ENCODE data around the gene GPR132. TPM values are rescaled to one million over a fixed set of nuclear protein-coding genes. Genes with fewer than 3 reads are reported as not detected.

The GPR132 gene
- total and polyA plus RNA-seq, 3 experiments from 2014 or later = 34.9 to 52.0 (median 51.3) TPM

- Mint-ChIP-seq H3K27me3 (no peaks in the 10 kb centered on the region), H3K4me3 (peak overlapping the region in 5 of 7 donors; percentile 7 to 81 (median 52)), H3K36me3 (peaks cover 0 to 1% (median 0%) of the 10 kb centered on the region in 3 donors), H3K9me3 (no peaks in the 10 kb centered on the region), H3K4me1 (peaks cover 12 to 47% (median 13%) of the 10 kb centered on the region in 3 donors), H3K27ac (peak overlapping the region in 7 of 8 donors; percentile 36 to 87 (median 58))
- Histone ChIP-seq H3K36me3 (ENCODE audit: insufficient read depth, low read length) (no peaks in the 10 kb centered on the region), H3K27ac (ENCODE audit: low read depth, low read length) (no peak overlapping the region), H3K27me3 (ENCODE audit: insufficient read depth, low read length, poor library complexity, severe bottlenecking) (no peaks in the 10 kb centered on the region), H3K9me3 (ENCODE audit: low read length) (no peaks in the 10 kb centered on the region), H3K4me3 (ENCODE audit: low read length) (no peak overlapping the region), H3K4me1 (ENCODE audit: insufficient read depth, low read length) (peaks cover 35% of the 10 kb centered on the region)
- ChIA-PET CTCF (interaction anchor here (0.6 to 9.0 kb wide), 26 partner anchors 9 to 390 kb away, joined by 3 to 153 read pairs (median 3); partner anchors contain the start of genes BRF1, BTBD6, GPR132 and PACS2), POLR2A (interaction anchor here (0.6 kb wide), 1 partner anchor 11 kb away, joined by 9 read pairs; no protein-coding TSS in a partner anchor)
- peak; percentile 72 to 87 (median 79) for DNase-seq
Observed at GRCh38 chr14:105090493-105091053, 25.3 kb upstream of the GPR132 start.

DNA sequence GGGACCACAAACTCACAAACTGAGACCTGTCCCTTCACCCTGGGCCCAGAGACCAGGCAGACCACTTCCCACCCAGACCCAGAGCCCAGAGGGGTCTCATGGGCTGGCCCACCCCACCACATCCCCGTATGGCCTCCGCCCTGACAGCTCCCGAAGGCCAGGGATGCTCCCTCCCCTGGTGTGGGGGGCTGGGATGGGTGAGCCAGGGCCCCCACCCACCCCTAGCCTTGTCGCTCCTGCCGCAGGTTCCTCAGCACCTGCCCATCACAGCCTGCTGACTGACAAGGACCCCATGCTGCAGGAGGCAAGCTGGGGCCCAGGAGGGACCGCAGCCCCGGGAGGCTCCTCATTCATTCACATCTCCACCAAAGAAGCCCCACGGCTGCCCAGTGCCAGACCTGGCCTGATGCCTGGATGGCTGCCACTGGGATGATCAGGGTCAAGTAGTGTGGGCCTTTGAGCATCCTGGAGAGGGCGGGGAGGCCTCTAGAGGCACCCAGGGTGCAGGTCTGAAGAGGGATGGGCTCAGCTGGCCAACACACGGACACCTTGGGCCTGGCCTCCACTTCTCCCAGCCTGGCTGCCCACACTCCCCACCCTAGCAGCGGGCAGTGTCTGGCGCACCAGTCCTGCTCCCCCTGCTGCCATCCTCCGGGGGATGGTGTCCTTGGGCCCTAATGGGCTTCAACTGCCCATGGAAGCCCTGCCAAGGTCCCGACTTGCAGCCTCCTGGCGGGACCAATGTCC is 24.7 kb upstream of the GPR132 start:
- Mint-ChIP-seq H3K36me3 (peaks cover 0 to 1% (median 0%) of the 10 kb centered on the region in 3 donors), H3K4me1 (peaks cover 12 to 47% (median 13%) of the 10 kb centered on the region in 3 donors), H3K4me3 (peak overlapping the region in 2 of 7 donors; percentile 52 to 81), H3K27ac (peak overlapping the region in 1 of 8 donors; percentile 58), H3K27me3 (no peaks in the 10 kb centered on the region), H3K9me3 (no peaks in the 10 kb centered on the region)
- no peak overlapping the region for H3K27ac ChIP-seq (ENCODE audit: low read depth, low read length)
- ChIA-PET POLR2A (interaction anchor here (0.5 kb wide), 1 partner anchor 105 kb away, joined by 3 read pairs; no protein-coding TSS in a partner anchor), CTCF (interaction anchor here (0.6 to 9.0 kb wide), 23 partner anchors 8 to 391 kb away, joined by 3 to 153 read pairs (median 3); partner anchors contain the start of genes BRF1, BTBD6, GPR132 and PACS2)
- peaks cover 36% of the 10 kb centered on the region for H3K4me1 ChIP-seq (ENCODE audit: insufficient read depth, low read length)
- H3K27me3 ChIP-seq (ENCODE audit: insufficient read depth, low read length, poor library complexity, severe bottlenecking) = no peaks in the 10 kb centered on the region
- no peaks in the 10 kb centered on the region for H3K9me3 ChIP-seq (ENCODE audit: low read length)
- no peaks in the 10 kb centered on the region for H3K36me3 ChIP-seq (ENCODE audit: insufficient read depth, low read length)
- no peak overlapping the region for H3K4me3 ChIP-seq (ENCODE audit: low read length)
- no peak for DNase-seq

- H3K36me3 ChIP-seq (ENCODE audit: insufficient read depth, low read length) = no peaks in the 10 kb centered on the region
- H3K27ac Mint-ChIP-seq = peak overlapping the region in 2 of 8 donors; percentile 14 to 38
- no peaks in the 10 kb centered on the region for H3K27me3 ChIP-seq (ENCODE audit: insufficient read depth, low read length, poor library complexity, severe bottlenecking)
- no peaks in the 10 kb centered on the region for H3K9me3 Mint-ChIP-seq
- H3K27ac ChIP-seq (ENCODE audit: low read depth, low read length) = no peak overlapping the region
- H3K4me3 ChIP-seq (ENCODE audit: low read length) = no peak overlapping the region
- H3K27me3 Mint-ChIP-seq = no peaks in the 10 kb centered on the region
- H3K4me1 Mint-ChIP-seq = peaks cover 6 to 41% (median 13%) of the 10 kb centered on the region in 3 donors
- DNase-seq = no peak
- H3K4me1 ChIP-seq (ENCODE audit: insufficient read depth, low read length) = peaks cover 31% of the 10 kb centered on the region
- ChIA-PET POLR2A (no interaction called here), CTCF (interaction anchor here (0.9 to 9.0 kb wide), 7 partner anchors 14 to 267 kb away, joined by 3 to 153 read pairs (median 7); partner anchors contain the start of genes BTBD6 and GPR132)
- no peaks in the 10 kb centered on the region for H3K9me3 ChIP-seq (ENCODE audit: low read length)
- peak overlapping the region; percentile 45 to 92 (median 67) for H3K4me3 Mint-ChIP-seq
- H3K36me3 Mint-ChIP-seq = peaks cover 0 to 1% (median 0%) of the 10 kb centered on the region in 3 donors
Observed at GRCh38 chr14:105088812-105089745, 23.8 kb upstream of the GPR132 start.

GRCh38 chr14:105087963-105088811 is 23.0 kb upstream of the GPR132 start:
- Mint-ChIP-seq H3K4me1 (peaks cover 5 to 37% (median 15%) of the 10 kb centered on the region in 3 donors), H3K4me3 (peak overlapping the region; percentile 71 to 93 (median 78)), H3K9me3 (no peaks in the 10 kb centered on the region), H3K27me3 (no peaks in the 10 kb centered on the region), H3K27ac (peak overlapping the region in 2 of 8 donors; percentile 14), H3K36me3 (peaks cover 0 to 1% (median 0%) of the 10 kb centered on the region in 3 donors)
- DNase-seq = no peak
- Histone ChIP-seq H3K27me3 (ENCODE audit: insufficient read depth, low read length, poor library complexity, severe bottlenecking) (no peaks in the 10 kb centered on the region), H3K36me3 (ENCODE audit: insufficient read depth, low read length) (no peaks in the 10 kb centered on the region), H3K27ac (ENCODE audit: low read depth, low read length) (no peak overlapping the region), H3K4me3 (ENCODE audit: low read length) (no peak overlapping the region), H3K4me1 (ENCODE audit: insufficient read depth, low read length) (peaks cover 27% of the 10 kb centered on the region), H3K9me3 (ENCODE audit: low read length) (no peaks in the 10 kb centered on the region)
- ChIA-PET CTCF (interaction anchor here (1.1 to 9.0 kb wide), 8 partner anchors 11 to 264 kb away, joined by 3 to 153 read pairs (median 7); partner anchors contain the start of gene GPR132), POLR2A (interaction anchor here (0.7 to 4.2 kb wide), 4 partner anchors 21 to 264 kb away, joined by 3 to 34 read pairs (median 3); partner anchors contain the start of gene GPR132)

- H3K4me3 ChIP-seq (ENCODE audit: low read length) = peak overlapping the region; percentile 67
- H3K4me1 ChIP-seq (ENCODE audit: insufficient read depth, low read length) = peaks cover 21% of the 10 kb centered on the region
- POLR2A ChIA-PET = interaction anchor here (0.7 to 4.2 kb wide), 8 partner anchors 13 to 265 kb away, joined by 3 to 34 read pairs (median 4); partner anchors contain the start of gene GPR132
- CTCF ChIA-PET = interaction anchor here (0.7 to 9.0 kb wide), 15 partner anchors 12 to 265 kb away, joined by 3 to 153 read pairs (median 6); partner anchors contain the start of genes CLBA1 and GPR132
- H3K4me3 Mint-ChIP-seq = peak overlapping the region; percentile 78 to 93 (median 81)
- no peaks in the 10 kb centered on the region for H3K9me3 ChIP-seq (ENCODE audit: low read length)
- no peaks in the 10 kb centered on the region for H3K9me3 Mint-ChIP-seq
- peaks cover 0 to 1% (median 0%) of the 10 kb centered on the region in 3 donors for H3K36me3 Mint-ChIP-seq
- H3K27me3 ChIP-seq (ENCODE audit: insufficient read depth, low read length, poor library complexity, severe bottlenecking) = no peaks in the 10 kb centered on the region
- no peak for DNase-seq
- no peaks in the 10 kb centered on the region for H3K36me3 ChIP-seq (ENCODE audit: insufficient read depth, low read length)
- peak overlapping the region; percentile 47 for H3K27ac ChIP-seq (ENCODE audit: low read depth, low read length)
- peaks cover 5 to 32% (median 13%) of the 10 kb centered on the region in 3 donors for H3K4me1 Mint-ChIP-seq
- peak overlapping the region in 3 of 8 donors; percentile 32 to 85 (median 82) for H3K27ac Mint-ChIP-seq
- no peaks in the 10 kb centered on the region for H3K27me3 Mint-ChIP-seq
Observed at GRCh38 chr14:105087308-105087962, 22.2 kb upstream of the GPR132 start.

GRCh38 chr14:105086833-105087307 is 21.6 kb upstream of the GPR132 start:
- no peaks in the 10 kb centered on the region for H3K9me3 Mint-ChIP-seq
- H3K4me3 ChIP-seq (ENCODE audit: low read length) = peak overlapping the region; percentile 67
- peaks cover 5 to 26% (median 11%) of the 10 kb centered on the region in 3 donors for H3K4me1 Mint-ChIP-seq
- no peaks in the 10 kb centered on the region for H3K27me3 Mint-ChIP-seq
- ChIA-PET POLR2A (interaction anchor here (0.6 to 4.2 kb wide), 9 partner anchors 9 to 101 kb away, joined by 3 to 34 read pairs (median 4); partner anchors contain the start of genes CLBA1 and GPR132), CTCF (interaction anchor here (0.7 to 9.0 kb wide), 13 partner anchors 12 to 265 kb away, joined by 3 to 153 read pairs (median 7); partner anchors contain the start of genes CLBA1 and GPR132)
- peaks cover 0 to 1% (median 0%) of the 10 kb centered on the region in 3 donors for H3K36me3 Mint-ChIP-seq
- H3K4me1 ChIP-seq (ENCODE audit: insufficient read depth, low read length) = peaks cover 19% of the 10 kb centered on the region
- DNase-seq = peak; percentile 74 to 88 (median 85)
- peak overlapping the region in 7 of 8 donors; percentile 50 to 95 (median 83) for H3K27ac Mint-ChIP-seq
- H3K9me3 ChIP-seq (ENCODE audit: low read length) = no peaks in the 10 kb centered on the region
- H3K27ac ChIP-seq (ENCODE audit: low read depth, low read length) = peak overlapping the region; percentile 47
- H3K4me3 Mint-ChIP-seq = peak overlapping the region; percentile 77 to 91 (median 80)
- H3K36me3 ChIP-seq (ENCODE audit: insufficient read depth, low read length) = no peaks in the 10 kb centered on the region
- no peaks in the 10 kb centered on the region for H3K27me3 ChIP-seq (ENCODE audit: insufficient read depth, low read length, poor library complexity, severe bottlenecking)

Measured in CD8-positive, alpha-beta memory T cell (primary cell).